K562 (cell line): ENCODE data around the gene ANGPTL7. TPM values are rescaled to one million over a fixed set of nuclear protein-coding genes. Genes with fewer than 3 reads are reported as not detected.

Source experiments
- ATAC-seq: fragments of 200-7000 bp; cut with Tn5 transposase; 3 replicates; pipeline ENCODE4 v1.9.1; 2020; ENCODE audit warnings: moderate library complexity
- BruUV-seq: library from RNA; stranded (reverse); fragments of 400-500 nt; replicated peaks from 2 replicates; lab custom pipeline; 2021; lab: Mats Ljungman, UMichigan
- CTCF ChIA-PET: fragments of 300-600 bp; formaldehyde crosslinking; extraction: SDS; loops from one replicate; lab custom pipeline; 2021; ENCODE audit warnings: low intra/inter-chr PET ratio; lab: Yijun Ruan, JAX
- POLR2A ChIA-PET: fragments of 300-600, 350-650 bp; sonication (Branson Sonifier 250); formaldehyde crosslinking; extraction: SDS; loops from one replicate; lab custom pipeline; 2021; ENCODE audit warnings: antibody characterized with exemption, inconsistent platforms; lab: Yijun Ruan, JAX
- DNase-seq, 4 experiments: peaks; one replicate each; pipeline versions ENCODE4 v3.0.0 to v3.0.0-alpha.2; 2011 to 2018; ENCODE audit warnings: low spot score in 3 of 4, mixed read lengths in 3 of 4; ENCODE audit errors: extremely low read depth in 1 of 4
- FAIRE-seq: peaks from 2 replicates; lab custom pipeline; 2011; peaks lifted over from hg19 to GRCh38; lab: Jason Lieb, UNC
- H2AFZ ChIP-seq: 2 replicates; pipeline ENCODE4 v1.6.0; 2011; ENCODE audit warnings: low read depth, low read length, control low read depth, inconsistent platforms
- H3K27ac ChIP-seq: fragments of 200-600 bp; 3 replicates; pipeline ENCODE4 v1.8.0; 2011; ENCODE audit warnings: low read depth, mild to moderate bottlenecking, control low read depth, inconsistent platforms, low read length, moderate library complexity, mixed read lengths; ENCODE audit errors: extremely low read depth
- H3K27me3 ChIP-seq, 2 experiments: fragments of 300-600 bp in 1 of 2; 2 replicates in 1 of 2; 3 replicates in 1 of 2; pipeline versions ENCODE4 v1.6.0 to v1.8.0; 2011; ENCODE audit warnings: inconsistent platforms in 2 of 2, low read length in 2 of 2, mild to moderate bottlenecking in 1 of 2, mixed read lengths in 1 of 2, moderate library complexity in 1 of 2; ENCODE audit not compliant: control insufficient read depth in 2 of 2, insufficient read depth in 2 of 2
- H3K36me3 ChIP-seq: fragments of 300-600 bp; 3 replicates; pipeline ENCODE4 v1.8.0; 2011; ENCODE audit warnings: mild to moderate bottlenecking, low read length, inconsistent platforms; ENCODE audit not compliant: control insufficient read depth, insufficient read depth
- H3K4me1 ChIP-seq, 2 experiments: fragments of 200-600 bp in 1 of 2; replicated peaks in 1 of 2; 2 replicates in 1 of 2; 3 replicates in 1 of 2; pipeline versions ENCODE4 v1.5.1 to v1.8.0; 2011; ENCODE audit warnings: inconsistent platforms in 2 of 2, low read length in 2 of 2, mild to moderate bottlenecking in 1 of 2, mixed read lengths in 1 of 2, moderate library complexity in 1 of 2; ENCODE audit not compliant: control insufficient read depth in 2 of 2, insufficient read depth in 2 of 2
- H3K4me2 ChIP-seq: 2 replicates; pipeline ENCODE4 v1.6.1; 2011; ENCODE audit warnings: low read length, control low read depth, inconsistent platforms, mixed read lengths; ENCODE audit not compliant: insufficient read depth
- H3K4me3 ChIP-seq: fragments of 200-600 bp; sonication (generic), shearing (Covaris generic); 2 replicates; pipeline ENCODE4 v1.5.1; 2016; ENCODE audit warnings: control low read depth, inconsistent platforms
- H3K79me2 ChIP-seq: fragments of 200-600 bp; 3 replicates; pipeline ENCODE4 v1.8.0; 2011; ENCODE audit warnings: low read length, inconsistent platforms; ENCODE audit not compliant: control insufficient read depth, insufficient read depth
- H3K9ac ChIP-seq, 2 experiments: 2 replicates each; pipeline versions ENCODE4 v1.6.0 to v1.6.1; 2011; ENCODE audit warnings: low read depth in 2 of 2, low read length in 2 of 2, control low read depth in 1 of 2, inconsistent platforms in 1 of 2, mild to moderate bottlenecking in 1 of 2, mixed read lengths in 1 of 2; ENCODE audit not compliant: insufficient read depth in 1 of 2
- H3K9me1 ChIP-seq: one replicate; pipeline ENCODE4 v1.6.0; 2011; ENCODE audit warnings: inconsistent platforms, mild to moderate bottlenecking, low read length, moderate library complexity; ENCODE audit not compliant: control insufficient read depth, insufficient read depth
- H3K9me3 ChIP-seq: replicated peaks from 2 replicates; pipeline ENCODE4 v1.5.1; 2011; ENCODE audit warnings: low read depth, low read length, inconsistent platforms; ENCODE audit not compliant: control insufficient read depth, insufficient read depth
- H4K20me1 ChIP-seq: replicated peaks from 2 replicates; pipeline ENCODE4 v1.6.1; 2011; ENCODE audit warnings: low read length, inconsistent platforms, mixed read lengths; ENCODE audit not compliant: control insufficient read depth, insufficient read depth
- CC2D1A ChIP-seq: fragments of 450-650 bp; IDR thresholded peaks from 2 replicates; pipeline ENCODE4 v1.6.1; 2017; ENCODE audit warnings: mild to moderate bottlenecking
- FOXP1 ChIP-seq: sonication (generic); formaldehyde crosslinking; IDR thresholded peaks from 2 replicates; pipeline ENCODE4 v1.8.0; 2022; ENCODE audit warnings: mild to moderate bottlenecking, missing genetic modification reagents
- KDM4B ChIP-seq, 2 experiments: fragments of 450-650 bp in 1 of 2; sonication (generic) in 1 of 2; IDR thresholded peaks; 2 replicates each; pipeline ENCODE4 v1.6.1; 2016 to 2017; ENCODE audit warnings: borderline replicate concordance in 2 of 2, antibody characterized with exemption in 1 of 2, low read depth in 1 of 2, mild to moderate bottlenecking in 1 of 2
- RBM15 ChIP-seq: fragments of 200-400 bp; formaldehyde crosslinking; IDR thresholded peaks from 2 replicates; pipeline ENCODE4 v1.6.1; 2018; ENCODE audit warnings: mild to moderate bottlenecking, low read length, moderate library complexity; ENCODE audit not compliant: insufficient read depth
- TGIF2 ChIP-seq: sonication (generic); formaldehyde crosslinking; IDR thresholded peaks from 2 replicates; pipeline ENCODE4 v1.8.1; 2022; ENCODE audit warnings: mild to moderate bottlenecking, missing genetic modification reagents, moderate library complexity
- WGBS: fragments of 100-300 bp; shearing (Covaris generic); methylation state at CpG from one replicate; pipeline ENCODE4 v1.1.6; 2016; ENCODE audit warnings: low coverage, mixed read lengths; ENCODE audit not compliant: insufficient coverage; ENCODE audit errors: missing lambda C conversion rate; 5-methylcytosine and 5-hydroxymethylcytosine counted together
- in situ Hi-C: fragments of 300-500 bp; cut with MboI; formaldehyde crosslinking; loops from 4 replicates; pipeline ENCODE4 v1.15.0; 2018; ENCODE audit warnings: inconsistent platforms, mixed read lengths
- intact Hi-C: fragments of 100-400 bp; cut with micrococcal nuclease; formaldehyde crosslinking; loops from 2 replicates; pipeline ENCODE4 v1.14.2; 2022
- polyA plus RNA-seq, 8 experiments: library from polyadenylated mRNA; depleted of rRNA in 4 of 8; stranded (reverse) in 5 of 8; unstranded in 3 of 8; fragments of >200 nt; fragmentation: Nextera tagmentation in 2 of 8; fragmentation: Illumina TruSeq in 1 of 8; extraction: Ambion mirVana in 2 of 8; extraction: Trizol in 1 of 8; gene quantifications; 2 replicates each; pipeline versions ENCODE4 v1.2.1 to v1.2.3, GENCODE V29; 2011 to 2014; ENCODE audit warnings: inconsistent platforms in 1 of 8, missing spikeins in 1 of 8
- total RNA-seq, 7 experiments: library from RNA; depleted of rRNA in 6 of 7; stranded (reverse); fragments of >200 nt in 6 of 7; fragmentation: Illumina TruSeq in 2 of 7; extraction: Trizol in 2 of 7; gene quantifications; 2 replicates each; pipeline versions ENCODE4 v1.2.1 to v1.2.3, GENCODE V29; 2011 to 2021; ENCODE audit warnings: low replicate concordance in 1 of 7
- TF ChIP-seq, protein P1 (sequence below): sonication (generic); formaldehyde crosslinking; IDR thresholded peaks from 2 replicates; pipeline ENCODE4 v1.8.0; 2023; ENCODE audit warnings: mild to moderate bottlenecking, missing genetic modification reagents
- TF ChIP-seq, protein P2 (sequence below): fragments of 250-450 bp; sonication (Bioruptor Pico); IDR thresholded peaks from 2 replicates; pipeline ENCODE4 v1.4.0; 2020; ENCODE audit warnings: mild to moderate bottlenecking
- TF ChIP-seq, protein P3 (sequence below): fragments of 450-650 bp; IDR thresholded peaks from 2 replicates; pipeline ENCODE4 v1.6.1; 2016; ENCODE audit warnings: missing biosample characterization, missing genetic modification characterization

Gene ANGPTL7
- total and polyA plus RNA-seq, 9 of the 15 experiments (the other 6 are each of a cell fraction or from before 2014, with no cell fraction given): not detected

DNA sequence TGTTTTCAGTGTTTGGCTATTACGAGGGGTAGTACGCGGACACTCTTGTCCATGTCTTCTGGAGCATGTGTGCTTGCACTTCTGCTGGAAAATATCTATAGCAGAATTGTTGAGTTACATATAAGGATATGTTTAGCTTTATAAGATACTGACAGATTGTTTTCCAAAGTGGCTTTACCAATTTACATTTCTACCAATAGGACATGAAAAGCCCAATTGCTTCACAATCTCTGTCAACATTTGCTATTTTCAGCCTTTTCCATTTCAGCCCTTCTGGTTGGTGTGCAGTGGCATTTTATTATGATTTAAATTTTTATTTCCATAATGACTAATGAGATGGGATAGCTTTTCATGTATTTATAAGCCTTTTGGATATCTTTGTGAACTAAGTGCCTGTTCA lies 6.3 kb upstream of the ANGPTL7 start:
- FAIRE-seq: no peak
- ATAC-seq: no peak
- CTCF ChIA-PET: no interaction called here
- 100% methylated on average over 3 of the region's 3 CpGs for WGBS
- TF ChIP-seq, protein P1, sequence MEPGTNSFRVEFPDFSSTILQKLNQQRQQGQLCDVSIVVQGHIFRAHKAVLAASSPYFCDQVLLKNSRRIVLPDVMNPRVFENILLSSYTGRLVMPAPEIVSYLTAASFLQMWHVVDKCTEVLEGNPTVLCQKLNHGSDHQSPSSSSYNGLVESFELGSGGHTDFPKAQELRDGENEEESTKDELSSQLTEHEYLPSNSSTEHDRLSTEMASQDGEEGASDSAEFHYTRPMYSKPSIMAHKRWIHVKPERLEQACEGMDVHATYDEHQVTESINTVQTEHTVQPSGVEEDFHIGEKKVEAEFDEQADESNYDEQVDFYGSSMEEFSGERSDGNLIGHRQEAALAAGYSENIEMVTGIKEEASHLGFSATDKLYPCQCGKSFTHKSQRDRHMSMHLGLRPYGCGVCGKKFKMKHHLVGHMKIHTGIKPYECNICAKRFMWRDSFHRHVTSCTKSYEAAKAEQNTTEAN (CRISPR knock-in tag): no peak
- TF ChIP-seq KDM4B (IDR thresholded peaks at IDR 0.05; ENCODE audit: borderline replicate concordance in 2 of 2, low read depth in 1 of 2): no peak
- TF ChIP-seq, all 486 proteins: peak for 0
- Histone ChIP-seq H3K79me2 (no peaks in the 10 kb centered on the region), H3K4me1 (peaks cover 0 to 13% of the 10 kb centered on the region in 2 experiments; a peak in 4 of 5 replicates), H3K9me1 (no peaks in the 10 kb centered on the region), H3K27ac (no peak overlapping the region), H3K4me3 (no peak overlapping the region), H2AFZ (no peak overlapping the region), H3K9ac (no peak overlapping the region), H3K36me3 (peaks cover 66% of the 10 kb centered on the region), H3K9me3 (no peaks in the 10 kb centered on the region), H3K27me3 (no peaks in the 10 kb centered on the region), H3K4me2 (no peak overlapping the region), H4K20me1 (no peaks in the 10 kb centered on the region; the same call in 1 of the 2 replicates)
- POLR2A ChIA-PET: no interaction called here
- no TSS peak for BruUV-seq
- intact Hi-C loops: no loop called here
- DNase-seq: no peak
- in situ Hi-C loops: no loop called here

DNA sequence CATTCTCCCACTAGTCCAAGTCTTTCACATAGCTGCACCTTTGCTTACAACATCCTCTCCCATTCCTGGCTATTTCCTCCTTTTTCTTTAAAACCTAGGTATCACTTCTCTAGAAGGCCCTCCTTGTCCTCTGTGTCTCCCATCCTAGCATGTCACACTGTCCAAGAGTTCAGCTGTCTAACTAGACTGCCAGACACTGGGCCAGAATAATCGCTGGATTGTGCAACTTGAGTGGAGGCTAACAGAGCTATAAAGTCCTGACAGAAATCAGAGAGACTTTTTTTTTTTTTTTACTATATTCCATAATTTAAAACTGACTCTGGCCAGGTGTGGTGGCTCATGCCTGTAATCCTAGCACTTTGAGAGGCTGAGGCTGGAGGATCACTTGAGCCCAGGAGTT lies 4.2 kb upstream of the ANGPTL7 start:
- TF ChIP-seq CC2D1A (no peak), FOXP1 (CRISPR knock-in tag) (no peak), TGIF2 (CRISPR knock-in tag) (no peak), RBM15 (no peak)
- TF ChIP-seq, protein P2, sequence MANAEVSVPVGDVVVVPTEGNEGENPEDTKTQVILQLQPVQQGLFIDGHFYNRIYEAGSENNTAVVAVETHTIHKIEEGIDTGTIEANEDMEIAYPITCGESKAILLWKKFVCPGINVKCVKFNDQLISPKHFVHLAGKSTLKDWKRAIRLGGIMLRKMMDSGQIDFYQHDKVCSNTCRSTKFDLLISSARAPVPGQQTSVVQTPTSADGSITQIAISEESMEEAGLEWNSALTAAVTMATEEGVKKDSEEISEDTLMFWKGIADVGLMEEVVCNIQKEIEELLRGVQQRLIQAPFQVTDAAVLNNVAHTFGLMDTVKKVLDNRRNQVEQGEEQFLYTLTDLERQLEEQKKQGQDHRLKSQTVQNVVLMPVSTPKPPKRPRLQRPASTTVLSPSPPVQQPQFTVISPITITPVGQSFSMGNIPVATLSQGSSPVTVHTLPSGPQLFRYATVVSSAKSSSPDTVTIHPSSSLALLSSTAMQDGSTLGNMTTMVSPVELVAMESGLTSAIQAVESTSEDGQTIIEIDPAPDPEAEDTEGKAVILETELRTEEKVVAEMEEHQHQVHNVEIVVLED (CRISPR knock-in tag): no peak
- TF ChIP-seq, protein P3, sequence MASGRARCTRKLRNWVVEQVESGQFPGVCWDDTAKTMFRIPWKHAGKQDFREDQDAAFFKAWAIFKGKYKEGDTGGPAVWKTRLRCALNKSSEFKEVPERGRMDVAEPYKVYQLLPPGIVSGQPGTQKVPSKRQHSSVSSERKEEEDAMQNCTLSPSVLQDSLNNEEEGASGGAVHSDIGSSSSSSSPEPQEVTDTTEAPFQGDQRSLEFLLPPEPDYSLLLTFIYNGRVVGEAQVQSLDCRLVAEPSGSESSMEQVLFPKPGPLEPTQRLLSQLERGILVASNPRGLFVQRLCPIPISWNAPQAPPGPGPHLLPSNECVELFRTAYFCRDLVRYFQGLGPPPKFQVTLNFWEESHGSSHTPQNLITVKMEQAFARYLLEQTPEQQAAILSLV (tag): no peak
- BruUV-seq: no TSS peak
- in situ Hi-C loops (no loop called here), intact Hi-C loops (no loop called here)
- H3K4me2 ChIP-seq: no peak overlapping the region
- H3K4me3 ChIP-seq: no peak overlapping the region
- WGBS: 100% methylated on average over 1 of the region's 1 CpG
- ChIA-PET POLR2A (interaction anchor here (0.7 to 1.5 kb wide), 4 partner anchors 11 to 659 kb away, joined by 3 to 4 read pairs (median 3); no protein-coding TSS in a partner anchor), CTCF (no interaction called here)
- H4K20me1 ChIP-seq: no peaks in the 10 kb centered on the region; the same call in 1 of the 2 replicates
- H3K9me3 ChIP-seq: no peaks in the 10 kb centered on the region
- no peak overlapping the region for H3K9ac ChIP-seq
- peaks cover 76% of the 10 kb centered on the region for H3K36me3 ChIP-seq
- no peak for DNase-seq
- no peaks in the 10 kb centered on the region for H3K4me1 ChIP-seq
- H3K9me1 ChIP-seq: no peaks in the 10 kb centered on the region
- H3K27me3 ChIP-seq: no peaks in the 10 kb centered on the region
- H2AFZ ChIP-seq: no peak overlapping the region
- no peaks in the 10 kb centered on the region for H3K79me2 ChIP-seq
- no peak overlapping the region for H3K27ac ChIP-seq
- no peak for FAIRE-seq
- no peak for ATAC-seq
